Osteoblast (primary cell): Measurements from ENCODE around the gene TRIM7. TPM values are rescaled to one million over a fixed set of nuclear protein-coding genes. Genes with fewer than 3 reads are reported as not detected.

ENCODE experiments used
- DNase-seq: peaks from one replicate; pipeline ENCODE4 v3.0.0; 2011; ENCODE audit warnings: low spot score, mixed read lengths; ENCODE audit not compliant: insufficient read length; ENCODE audit errors: missing footprints
- H2AFZ ChIP-seq: 2 replicates; pipeline ENCODE4 v1.6.0; 2011; ENCODE audit warnings: mild to moderate bottlenecking, low read length
- H3K27ac ChIP-seq: 2 replicates; pipeline ENCODE4 v1.5.1; 2011; ENCODE audit warnings: mild to moderate bottlenecking, low read depth, low read length, moderate library complexity
- H3K27me3 ChIP-seq: 2 replicates; pipeline ENCODE4 v1.6.0; 2012; ENCODE audit warnings: mild to moderate bottlenecking, control low read depth, inconsistent platforms, low read length, moderate library complexity; ENCODE audit not compliant: insufficient read depth
- H3K36me3 ChIP-seq: 2 replicates; pipeline ENCODE4 v1.5.1; 2011; ENCODE audit warnings: mild to moderate bottlenecking, low read length, control low read depth, moderate library complexity; ENCODE audit not compliant: insufficient read depth
- H3K4me1 ChIP-seq: 2 replicates; pipeline ENCODE4 v1.5.1; 2011; ENCODE audit warnings: mild to moderate bottlenecking, low read length, control low read depth, moderate library complexity; ENCODE audit not compliant: insufficient read depth
- H3K4me2 ChIP-seq: 2 replicates; pipeline ENCODE4 v1.6.0; 2011; ENCODE audit warnings: mild to moderate bottlenecking, low read length; ENCODE audit not compliant: insufficient read depth
- H3K4me3 ChIP-seq: fragments of 200-600 bp; sonication (generic); 3 replicates; pipeline ENCODE4 v1.5.1; 2012; ENCODE audit warnings: mild to moderate bottlenecking, low read length, inconsistent platforms; ENCODE audit not compliant: insufficient read depth
- H3K79me2 ChIP-seq: 2 replicates; pipeline ENCODE4 v1.6.0; 2012; ENCODE audit warnings: mild to moderate bottlenecking, low read length, control low read depth, inconsistent platforms; ENCODE audit not compliant: insufficient read depth
- H3K9me3 ChIP-seq: 2 replicates; pipeline ENCODE4 v1.5.1; 2011; ENCODE audit warnings: low read depth, low read length, control low read depth
- H4K20me1 ChIP-seq: 2 replicates; pipeline ENCODE4 v1.6.0; 2012; ENCODE audit warnings: mild to moderate bottlenecking, low read length, control low read depth; ENCODE audit not compliant: insufficient read depth
- CTCF ChIP-seq: IDR thresholded peaks from 2 replicates; pipeline ENCODE4 v1.5.1; 2011; ENCODE audit warnings: mild to moderate bottlenecking, low read depth, low read length, moderate library complexity; ENCODE audit errors: extremely low read depth
- total RNA-seq: library from RNA; depleted of rRNA; stranded (reverse); fragments of >200 nt; gene quantifications from 2 replicates; pipeline ENCODE4 v1.2.3, GENCODE V29; 2012

Gene TRIM7
- total RNA-seq, 1 donor, result 0.72 TPM

GRCh38 chr5:181219262-181220177 is 14.5 kb upstream of the TRIM7 start:
- TF ChIP-seq CTCF, result no peak
- H3K9me3 ChIP-seq, result no peaks in the 10 kb centered on the region
- no peaks in the 10 kb centered on the region for H3K27me3 ChIP-seq
- H3K4me1 ChIP-seq, result peaks cover 23% of the 10 kb centered on the region
- no peak overlapping the region for H3K4me3 ChIP-seq
- H3K79me2 ChIP-seq, result peaks cover 9% of the 10 kb centered on the region
- H3K36me3 ChIP-seq, result no peaks in the 10 kb centered on the region
- no peaks in the 10 kb centered on the region for H4K20me1 ChIP-seq
- no peak for DNase-seq
- H3K27ac ChIP-seq, result no peak overlapping the region
- H3K4me2 ChIP-seq, result no peak overlapping the region
- H2AFZ ChIP-seq, result no peak overlapping the region

- no peaks in the 10 kb centered on the region for H4K20me1 ChIP-seq
- no peaks in the 10 kb centered on the region for H3K9me3 ChIP-seq
- peak; percentile 59 for DNase-seq
- H3K4me2 ChIP-seq, result peak overlapping the region; percentile 77
- no peak for TF ChIP-seq CTCF
- no peaks in the 10 kb centered on the region for H3K27me3 ChIP-seq
- H3K4me1 ChIP-seq, result peaks cover 17% of the 10 kb centered on the region
- peak overlapping the region; percentile 66 for H3K4me3 ChIP-seq
- H3K27ac ChIP-seq, result no peak overlapping the region
- H3K36me3 ChIP-seq, result no peaks in the 10 kb centered on the region
- peak overlapping the region; percentile 88 for H2AFZ ChIP-seq
- H3K79me2 ChIP-seq, result peaks cover 2% of the 10 kb centered on the region
These were observed 13.8 kb upstream of the TRIM7 start for GRCh38 chr5:181218795-181219124.

- Histone ChIP-seq H2AFZ (peak overlapping the region; percentile 88), H3K4me1 (peaks cover 15% of the 10 kb centered on the region), H3K4me2 (peak overlapping the region; percentile 87), H3K79me2 (no peaks in the 10 kb centered on the region), H3K27ac (peak overlapping the region; percentile 7), H3K36me3 (no peaks in the 10 kb centered on the region), H3K4me3 (peak overlapping the region; percentile 66), H4K20me1 (no peaks in the 10 kb centered on the region), H3K9me3 (no peaks in the 10 kb centered on the region), H3K27me3 (no peaks in the 10 kb centered on the region)
- DNase-seq, result no peak
- TF ChIP-seq CTCF, result no peak
These were observed 12.7 kb upstream of the TRIM7 start for GRCh38 chr5:181217803-181218062.

GRCh38 chr5:181217111-181217802 is 12.3 kb upstream of the TRIM7 start:
- no peaks in the 10 kb centered on the region for H3K27me3 ChIP-seq
- peak overlapping the region; percentile 88 for H2AFZ ChIP-seq
- H3K36me3 ChIP-seq, result no peaks in the 10 kb centered on the region
- H3K79me2 ChIP-seq, result no peaks in the 10 kb centered on the region
- H3K4me3 ChIP-seq, result peak overlapping the region; percentile 66
- peak; percentile 89 for DNase-seq
- peak overlapping the region; percentile 7 for H3K27ac ChIP-seq
- H3K4me1 ChIP-seq, result peaks cover 12% of the 10 kb centered on the region
- peak; percentile 6 for TF ChIP-seq CTCF
- H3K9me3 ChIP-seq, result no peaks in the 10 kb centered on the region
- H3K4me2 ChIP-seq, result peak overlapping the region; percentile 87
- H4K20me1 ChIP-seq, result no peaks in the 10 kb centered on the region
